Type B pancreatic cell (in vitro differentiated cells): ENCODE data around the gene HMCN2. TPM values are rescaled to one million over a fixed set of nuclear protein-coding genes. Genes with fewer than 3 reads are reported as not detected.

Experiments used
- DNase-seq: peaks from one replicate; pipeline ENCODE4 v3.0.0; 2021; ENCODE audit warnings: mixed read lengths; ENCODE audit not compliant: unreplicated experiment; ENCODE audit errors: extremely low spot score
- H3K27ac Mint-ChIP-seq: 2 replicates; pipeline ENCODE4 v1.8.0; 2021; ENCODE audit warnings: mild to moderate bottlenecking, mixed read lengths
- H3K27me3 Mint-ChIP-seq: 2 replicates; pipeline ENCODE4 v1.8.0; 2021; ENCODE audit warnings: mixed read lengths
- H3K36me3 Mint-ChIP-seq: 2 replicates; pipeline ENCODE4 v1.8.0; 2021; ENCODE audit warnings: mixed read lengths
- H3K4me1 Mint-ChIP-seq: one replicate; pipeline ENCODE4 v1.8.0; 2021; ENCODE audit warnings: mixed read lengths; ENCODE audit not compliant: unreplicated experiment
- H3K4me3 Mint-ChIP-seq: 2 replicates; pipeline ENCODE4 v1.8.0; 2021; ENCODE audit warnings: mild to moderate bottlenecking, mixed read lengths
- H3K9me3 Mint-ChIP-seq: 2 replicates; pipeline ENCODE4 v1.8.0; 2021; ENCODE audit warnings: mixed read lengths
- CTCF ChIP-seq: fragments of 200-600 bp; sonication (generic); conservative IDR thresholded peaks from 2 replicates; pipeline ENCODE4 v1.5.0; 2021; ENCODE audit warnings: antibody characterized with exemption, mild to moderate bottlenecking
- total RNA-seq: library from RNA; stranded (reverse); gene quantifications from 2 replicates; pipeline ENCODE4 v1.2.1, GENCODE V29; 2021; ENCODE audit warnings: low replicate concordance

HMCN2 gene
- total RNA-seq, 1 donor from 2014 or later = 0.12 TPM

- Mint-ChIP-seq H3K27me3 (peaks cover 60% of the 10 kb centered on the region), H3K9me3 (no peaks in the 10 kb centered on the region), H3K4me1 (peaks cover 12% of the 10 kb centered on the region), H3K4me3 (no peak overlapping the region), H3K36me3 (no peaks in the 10 kb centered on the region), H3K27ac (peak overlapping the region; percentile 19)
- DNase-seq = no peak
- no peak for TF ChIP-seq CTCF
These were observed 60.4 kb downstream of the HMCN2 start for GRCh38 chr9:130325921-130326320.

GRCh38 chr9:130327070-130327780, 61.7 kb downstream of the HMCN2 start:
- no peak for DNase-seq
- H3K27ac Mint-ChIP-seq = no peak overlapping the region
- peaks cover 9% of the 10 kb centered on the region for H3K4me1 Mint-ChIP-seq
- peaks cover 48% of the 10 kb centered on the region for H3K27me3 Mint-ChIP-seq
- H3K4me3 Mint-ChIP-seq = no peak overlapping the region
- H3K9me3 Mint-ChIP-seq = no peaks in the 10 kb centered on the region
- peak; percentile 57 for TF ChIP-seq CTCF
- H3K36me3 Mint-ChIP-seq = no peaks in the 10 kb centered on the region

- Mint-ChIP-seq H3K9me3 (no peaks in the 10 kb centered on the region), H3K4me1 (peaks cover 9% of the 10 kb centered on the region), H3K27ac (no peak overlapping the region), H3K27me3 (peaks cover 42% of the 10 kb centered on the region), H3K36me3 (no peaks in the 10 kb centered on the region), H3K4me3 (no peak overlapping the region)
- no peak for DNase-seq
- no peak for TF ChIP-seq CTCF
These were observed 62.3 kb downstream of the HMCN2 start for GRCh38 chr9:130327781-130328348.

GRCh38 chr9:130328349-130328801, 62.8 kb downstream of the HMCN2 start:
- H3K4me3 Mint-ChIP-seq = peak overlapping the region; percentile 32
- no peak for DNase-seq
- no peaks in the 10 kb centered on the region for H3K9me3 Mint-ChIP-seq
- H3K27ac Mint-ChIP-seq = no peak overlapping the region
- no peak for TF ChIP-seq CTCF
- H3K4me1 Mint-ChIP-seq = peaks cover 9% of the 10 kb centered on the region
- H3K27me3 Mint-ChIP-seq = peaks cover 37% of the 10 kb centered on the region
- H3K36me3 Mint-ChIP-seq = no peaks in the 10 kb centered on the region

GRCh38 chr9:130329061-130329460, 63.5 kb downstream of the HMCN2 start:
- H3K27me3 Mint-ChIP-seq = peaks cover 37% of the 10 kb centered on the region
- no peaks in the 10 kb centered on the region for H3K9me3 Mint-ChIP-seq
- H3K36me3 Mint-ChIP-seq = no peaks in the 10 kb centered on the region
- peaks cover 13% of the 10 kb centered on the region for H3K4me1 Mint-ChIP-seq
- no peak overlapping the region for H3K27ac Mint-ChIP-seq
- no peak for DNase-seq
- TF ChIP-seq CTCF = no peak
- H3K4me3 Mint-ChIP-seq = no peak overlapping the region
